Erythroblast (primary cell): Measurements from ENCODE around the gene IL1RAPL1.

Experiments used
- GATA1 ChIP-seq: IDR thresholded peaks from 2 replicates; pipeline ENCODE4 v1.6.1; 2011; ENCODE audit warnings: low read depth, mild to moderate bottlenecking, control low read depth, low read length, moderate library complexity
- POLR2A ChIP-seq: IDR thresholded peaks from 2 replicates; pipeline ENCODE4 v1.6.1; 2011; ENCODE audit warnings: mild to moderate bottlenecking, low read length

GRCh38 chrX:29434939-29435338, 847.7 kb downstream of the IL1RAPL1 start:
- TF ChIP-seq POLR2A: no peak
- TF ChIP-seq GATA1: no peak
